SK-N-MC (cell line): ENCODE measurements around the gene ABCA7.

Experiments
- EZH2 ChIP-seq: fragments of 200-600 bp; sonication (generic); IDR thresholded peaks from one replicate; pipeline ENCODE4 v1.6.1; 2017; ENCODE audit warnings: antibody characterized with exemption
- POLR2AphosphoS5 ChIP-seq: IDR thresholded peaks from 2 replicates; pipeline ENCODE4 v1.6.1; 2012; ENCODE audit warnings: mild to moderate bottlenecking, low read depth, low read length, borderline replicate concordance

- no peak for TF ChIP-seq POLR2AphosphoS5
- TF ChIP-seq EZH2, result no peak
Observed at GRCh38 chr19:1066748-1067340, 26.9 kb downstream of the ABCA7 start, which contains the start of gene ARHGAP45.
